ENCODE measurements around the gene PCK2.
A peak's percentile ranks its signal among the peaks of the same experiment; 100 is the strongest.

Gene PCK2

DNA sequence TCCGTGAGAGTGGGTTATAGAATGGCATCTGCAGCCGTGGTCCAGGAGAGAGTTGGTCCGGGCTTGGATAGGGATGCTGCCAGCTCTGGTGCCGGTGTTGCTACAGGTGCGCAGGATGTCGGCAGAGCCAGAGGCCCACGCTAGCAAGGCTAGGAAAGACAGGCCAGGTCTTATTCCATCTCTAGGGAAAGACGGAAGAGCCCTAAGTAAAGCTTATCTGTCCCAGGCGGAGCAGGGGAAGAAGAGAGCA lies 41.4 kb downstream of the PCK2 start:
- DNase-seq (ENCODE audit: extremely low read depth, insufficient read length), result no peak
- H3K36me3 ChIP-seq (ENCODE audit: control insufficient read depth, insufficient read depth, low read length), result peaks cover 14% of the 10 kb centered on the region
- peak overlapping the region; percentile 70 for H3K4me3 ChIP-seq (replicated peaks; ENCODE audit: low read depth, low read length)
- TF ChIP-seq, protein P1, sequence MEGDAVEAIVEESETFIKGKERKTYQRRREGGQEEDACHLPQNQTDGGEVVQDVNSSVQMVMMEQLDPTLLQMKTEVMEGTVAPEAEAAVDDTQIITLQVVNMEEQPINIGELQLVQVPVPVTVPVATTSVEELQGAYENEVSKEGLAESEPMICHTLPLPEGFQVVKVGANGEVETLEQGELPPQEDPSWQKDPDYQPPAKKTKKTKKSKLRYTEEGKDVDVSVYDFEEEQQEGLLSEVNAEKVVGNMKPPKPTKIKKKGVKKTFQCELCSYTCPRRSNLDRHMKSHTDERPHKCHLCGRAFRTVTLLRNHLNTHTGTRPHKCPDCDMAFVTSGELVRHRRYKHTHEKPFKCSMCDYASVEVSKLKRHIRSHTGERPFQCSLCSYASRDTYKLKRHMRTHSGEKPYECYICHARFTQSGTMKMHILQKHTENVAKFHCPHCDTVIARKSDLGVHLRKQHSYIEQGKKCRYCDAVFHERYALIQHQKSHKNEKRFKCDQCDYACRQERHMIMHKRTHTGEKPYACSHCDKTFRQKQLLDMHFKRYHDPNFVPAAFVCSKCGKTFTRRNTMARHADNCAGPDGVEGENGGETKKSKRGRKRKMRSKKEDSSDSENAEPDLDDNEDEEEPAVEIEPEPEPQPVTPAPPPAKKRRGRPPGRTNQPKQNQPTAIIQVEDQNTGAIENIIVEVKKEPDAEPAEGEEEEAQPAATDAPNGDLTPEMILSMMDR (IDR thresholded peaks at IDR 0.05; ENCODE audit: insufficient read depth, low read length, poor library complexity, severe bottlenecking), result no peak
- H3K27me3 ChIP-seq (replicated peaks; ENCODE audit: control insufficient read depth, insufficient read depth, low read length), result no peaks in the 10 kb centered on the region

DNA sequence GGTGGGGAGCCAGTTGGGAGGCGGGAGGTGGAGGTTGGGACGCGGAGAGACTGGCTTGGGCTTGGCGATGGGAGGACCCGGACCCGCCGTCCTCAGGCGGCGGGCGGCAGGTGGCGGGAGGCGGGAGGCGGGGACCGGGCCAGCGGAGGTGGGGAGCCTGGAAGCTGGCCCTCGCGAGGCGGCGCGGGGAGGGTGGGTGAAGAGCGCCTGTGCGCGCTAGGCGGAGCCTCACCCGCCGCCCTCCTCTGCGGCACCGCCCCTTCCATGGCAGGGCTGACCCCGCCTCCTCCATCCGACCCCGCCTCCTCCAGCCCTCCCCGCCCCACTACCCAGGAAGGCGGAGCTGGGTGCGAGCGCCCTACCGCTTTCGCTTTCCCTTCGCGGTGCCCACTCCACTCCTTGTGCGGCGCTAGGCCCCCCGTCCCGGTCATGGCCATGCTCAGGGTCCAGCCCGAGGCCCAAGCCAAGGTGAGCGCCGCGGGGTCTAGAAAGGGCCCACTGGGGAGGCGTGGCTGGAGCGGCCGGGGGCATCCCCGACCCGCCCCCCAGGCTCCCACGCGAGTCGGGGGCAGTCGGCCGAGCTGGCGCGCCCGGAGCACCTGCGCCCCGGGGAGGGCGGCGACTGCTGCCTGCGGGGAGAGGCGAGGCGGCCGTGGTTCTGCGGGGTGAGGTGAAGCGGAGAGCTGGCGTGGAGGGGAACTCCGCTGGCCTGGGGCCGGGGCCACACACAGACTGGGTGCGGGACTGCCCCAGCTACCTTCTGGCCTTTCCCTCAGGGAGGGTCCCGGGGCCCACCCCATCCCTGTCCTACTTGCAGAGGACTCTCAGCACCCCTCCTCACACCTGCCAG lies 41.9 kb downstream of the PCK2 start, which contains the start of gene PSME1:
Gene PSME1 (plus strand): TSS at position 361 of the 850 bp plus-strand sequence. CDS start 69 bp downstream, at position 430.
- TF ChIP-seq, protein P1 (IDR thresholded peaks at IDR 0.05; ENCODE audit: insufficient read depth, low read length, poor library complexity, severe bottlenecking), result no peak
- DNase-seq (ENCODE audit: extremely low read depth, insufficient read length), result peak; percentile 92
- peaks cover 14% of the 10 kb centered on the region for H3K36me3 ChIP-seq (ENCODE audit: control insufficient read depth, insufficient read depth, low read length)
- H3K4me3 ChIP-seq (replicated peaks; ENCODE audit: low read depth, low read length), result peak within 1 kb of the TSS; percentile 87
- H3K27me3 ChIP-seq (replicated peaks; ENCODE audit: control insufficient read depth, insufficient read depth, low read length), result no peaks in the 10 kb centered on the region

DNA sequence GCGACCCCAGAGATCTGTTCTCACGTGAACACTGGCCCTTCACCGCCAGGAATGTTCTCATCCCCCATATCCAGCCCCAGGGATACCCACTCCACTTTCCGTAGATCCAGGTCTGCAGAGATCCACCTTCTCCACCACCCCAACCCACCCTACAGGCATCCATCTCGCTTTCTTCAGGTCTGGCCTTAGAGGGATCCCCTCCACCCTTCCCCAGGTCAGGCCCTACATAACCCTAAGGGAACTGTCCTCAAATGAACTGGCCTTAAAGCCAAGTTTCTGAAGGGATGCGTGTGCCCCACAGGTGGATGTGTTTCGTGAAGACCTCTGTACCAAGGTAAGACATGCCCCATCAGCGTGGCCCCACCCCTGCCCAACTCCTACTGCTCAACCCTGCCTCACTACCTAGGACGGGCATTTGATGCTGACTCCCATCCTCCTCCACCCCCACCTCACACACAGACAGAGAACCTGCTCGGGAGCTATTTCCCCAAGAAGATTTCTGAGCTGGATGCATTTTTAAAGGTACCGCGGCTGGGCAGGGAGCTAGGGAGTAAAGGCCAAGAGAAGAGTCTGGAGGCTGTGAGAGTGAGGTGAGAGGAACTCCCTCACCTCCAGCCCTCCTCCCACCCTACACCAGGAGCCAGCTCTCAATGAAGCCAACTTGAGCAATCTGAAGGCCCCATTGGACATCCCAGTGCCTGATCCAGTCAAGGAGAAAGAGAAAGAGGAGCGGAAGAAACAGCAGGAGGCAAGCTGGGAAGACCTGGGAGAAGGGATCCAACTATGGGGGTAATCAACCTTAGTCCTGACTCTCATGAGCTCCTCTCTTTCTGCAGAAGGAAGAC lies 42.8 kb downstream of the PCK2 start:
- H3K27me3 ChIP-seq (replicated peaks; ENCODE audit: control insufficient read depth, insufficient read depth, low read length), result no peaks in the 10 kb centered on the region
- TF ChIP-seq, protein P1 (IDR thresholded peaks at IDR 0.05; ENCODE audit: insufficient read depth, low read length, poor library complexity, severe bottlenecking), result no peak
- peaks cover 14% of the 10 kb centered on the region for H3K36me3 ChIP-seq (ENCODE audit: control insufficient read depth, insufficient read depth, low read length)
- no peak for DNase-seq (ENCODE audit: extremely low read depth, insufficient read length)
- H3K4me3 ChIP-seq (replicated peaks; ENCODE audit: low read depth, low read length), result peak overlapping the region; percentile 87

DNA sequence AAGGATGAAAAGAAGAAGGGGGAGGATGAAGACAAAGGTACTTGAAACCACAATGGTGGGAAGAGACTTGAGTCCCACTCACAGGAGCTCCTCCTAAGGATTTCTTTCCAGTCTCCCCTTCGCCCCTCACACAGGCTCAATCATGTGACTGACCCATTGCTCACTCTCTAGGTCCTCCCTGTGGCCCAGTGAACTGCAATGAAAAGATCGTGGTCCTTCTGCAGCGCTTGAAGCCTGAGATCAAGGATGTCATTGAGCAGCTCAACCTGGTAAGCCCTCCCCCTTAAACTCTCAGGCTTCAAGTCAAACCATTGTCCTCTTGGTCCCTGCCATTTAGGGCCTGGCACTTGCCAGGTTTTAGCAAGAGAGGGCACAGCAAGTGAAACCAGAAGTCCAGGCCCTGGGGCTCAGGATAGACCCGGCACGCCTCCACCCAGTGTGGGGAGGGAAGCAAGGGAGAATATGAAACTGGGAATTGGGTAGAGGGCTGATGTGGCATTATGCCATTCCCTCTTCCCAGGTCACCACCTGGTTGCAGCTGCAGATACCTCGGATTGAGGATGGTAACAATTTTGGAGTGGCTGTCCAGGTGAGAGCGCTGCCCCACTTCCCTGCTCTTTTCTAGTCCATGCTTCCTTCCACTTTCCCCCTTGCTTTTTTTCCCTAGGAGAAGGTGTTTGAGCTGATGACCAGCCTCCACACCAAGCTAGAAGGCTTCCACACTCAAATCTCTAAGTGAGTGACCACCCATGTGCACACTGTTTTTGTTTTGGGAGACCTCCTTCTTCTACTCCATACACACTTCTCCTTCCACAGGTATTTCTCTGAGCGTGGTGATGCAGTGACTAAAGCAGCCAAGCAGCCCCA lies 43.7 kb downstream of the PCK2 start:
- DNase-seq (ENCODE audit: extremely low read depth, insufficient read length), result no peak
- Histone ChIP-seq H3K36me3 (ENCODE audit: control insufficient read depth, insufficient read depth, low read length) (peaks cover 14% of the 10 kb centered on the region), H3K27me3 (replicated peaks; ENCODE audit: control insufficient read depth, insufficient read depth, low read length) (no peaks in the 10 kb centered on the region), H3K4me3 (replicated peaks; ENCODE audit: low read depth, low read length) (no peak overlapping the region)
- TF ChIP-seq, protein P1 (IDR thresholded peaks at IDR 0.05; ENCODE audit: insufficient read depth, low read length, poor library complexity, severe bottlenecking), result no peak

DNA sequence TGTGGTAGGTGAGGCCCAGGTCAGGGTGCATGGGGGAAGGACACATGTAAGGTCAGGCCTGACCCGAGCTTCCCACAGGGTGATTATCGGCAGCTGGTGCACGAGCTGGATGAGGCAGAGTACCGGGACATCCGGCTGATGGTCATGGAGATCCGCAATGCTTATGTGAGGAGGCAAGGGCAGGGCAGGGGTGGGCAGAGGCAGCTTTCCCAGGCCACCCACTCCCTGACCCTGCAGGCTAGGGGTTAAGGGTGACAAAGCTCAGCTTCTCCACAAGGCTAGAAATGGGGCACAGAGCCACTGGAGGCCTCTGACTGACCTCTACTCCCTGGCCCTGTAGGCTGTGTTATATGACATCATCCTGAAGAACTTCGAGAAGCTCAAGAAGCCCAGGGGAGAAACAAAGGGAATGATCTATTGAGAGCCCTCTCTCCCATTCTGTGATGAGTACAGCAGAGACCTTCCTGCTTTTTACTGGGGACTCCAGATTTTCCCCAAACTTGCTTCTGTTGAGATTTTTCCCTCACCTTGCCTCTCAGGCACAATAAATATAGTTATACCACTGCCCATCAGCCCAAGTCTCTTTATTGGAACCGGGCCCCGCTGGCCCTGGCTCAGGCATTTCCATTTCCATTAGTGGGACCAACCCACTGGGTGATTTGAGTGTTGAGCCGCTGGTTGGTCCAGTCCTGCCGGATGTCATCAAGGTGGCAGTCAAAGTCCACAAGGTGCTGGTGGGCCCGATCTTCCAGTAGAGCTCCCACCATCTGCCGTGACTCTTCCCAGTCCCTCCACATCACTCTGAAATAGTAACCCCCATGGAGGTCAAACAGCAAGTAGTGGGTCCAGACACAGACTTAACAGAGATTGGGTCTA lies 44.5 kb downstream of the PCK2 start:
- Histone ChIP-seq H3K36me3 (ENCODE audit: control insufficient read depth, insufficient read depth, low read length) (peaks cover 16% of the 10 kb centered on the region), H3K4me3 (replicated peaks; ENCODE audit: low read depth, low read length) (no peak overlapping the region), H3K27me3 (replicated peaks; ENCODE audit: control insufficient read depth, insufficient read depth, low read length) (no peaks in the 10 kb centered on the region)
- TF ChIP-seq, protein P1 (IDR thresholded peaks at IDR 0.05; ENCODE audit: insufficient read depth, low read length, poor library complexity, severe bottlenecking), result no peak
- DNase-seq (ENCODE audit: extremely low read depth, insufficient read length), result no peak
